B cell (primary cell): Measurements from ENCODE around the gene NOTCH1. TPM values are rescaled to one million over a fixed set of nuclear protein-coding genes. Genes with fewer than 3 reads are reported as not detected.

Experiments used
- ATAC-seq: fragments of 200-7000 bp; cut with Tn5 transposase; one replicate; pipeline ENCODE4 v1.10.0; 2021; ENCODE audit warnings: low read depth, mild to moderate bottlenecking, moderate number of reproducible peaks, moderate library complexity
- CTCF ChIA-PET: fragments of 350-600 bp; sonication (Branson Sonifier 250); formaldehyde crosslinking; loops from one replicate; lab custom pipeline; 2021; ENCODE audit warnings: antibody characterized with exemption, inconsistent platforms; lab: Charles Lee
- POLR2A ChIA-PET: fragments of 350-600 bp; sonication (Branson Sonifier 250); formaldehyde crosslinking; loops from one replicate; lab custom pipeline; 2021; ENCODE audit warnings: antibody characterized with exemption; lab: Charles Lee
- DNase-seq: peaks from one replicate; pipeline ENCODE4 v3.0.0; 2013
- H2AFZ ChIP-seq: 2 replicates; pipeline ENCODE4 v1.6.1; 2012; ENCODE audit warnings: mild to moderate bottlenecking, low read depth, low read length; ENCODE audit not compliant: insufficient read depth, poor library complexity, severe bottlenecking
- H3K27ac ChIP-seq, 2 donors: 1 replicate in 1 of 2; 2 replicates in 1 of 2; pipeline ENCODE4 v1.5.1; 2012 to 2013; ENCODE audit warnings: low read length in 2 of 2, mild to moderate bottlenecking in 2 of 2, moderate library complexity in 1 of 2
- H3K27me3 ChIP-seq, 4 experiments: fragments of 200-600 bp in 1 of 4; sonication (generic) in 1 of 4; replicated peaks in 1 of 4; 1 replicate in 2 of 4; 2 replicates in 2 of 4; pipeline versions ENCODE4 v1.6.1 to v1.7.0; 2013 to 2016; ENCODE audit warnings: low read length in 3 of 4, mild to moderate bottlenecking in 2 of 4, mixed read lengths in 1 of 4, moderate library complexity in 1 of 4; ENCODE audit not compliant: insufficient read depth in 4 of 4, control insufficient read depth in 3 of 4; ENCODE audit errors: control extremely low read depth in 1 of 4
- H3K36me3 ChIP-seq, 2 experiments: replicated peaks in 1 of 2; 1 replicate in 1 of 2; 2 replicates in 1 of 2; pipeline versions ENCODE4 v1.6.1 to v1.7.1; 2013; ENCODE audit warnings: low read length in 1 of 2; ENCODE audit not compliant: insufficient read depth in 2 of 2, control insufficient read depth in 1 of 2; ENCODE audit errors: control extremely low read depth in 1 of 2, extremely low read depth in 1 of 2
- H3K4me1 ChIP-seq, 2 donors: fragments of 200-600 bp in 1 of 2; sonication (generic) in 1 of 2; 1 replicate in 1 of 2; 2 replicates in 1 of 2; pipeline versions ENCODE4 v1.5.1 to v1.6.1; 2013 to 2017; ENCODE audit warnings: low read length in 2 of 2; ENCODE audit not compliant: control insufficient read depth in 2 of 2, insufficient read depth in 2 of 2
- H3K4me2 ChIP-seq: replicated peaks from 2 replicates; pipeline ENCODE3; 2012; ENCODE audit warnings: mild to moderate bottlenecking, low read depth, low read length; ENCODE audit not compliant: poor library complexity, severe bottlenecking
- H3K4me3 ChIP-seq, 5 experiments: fragments of 200-600 bp in 1 of 5; sonication (generic) in 1 of 5; 1 replicate in 3 of 5; 2 replicates in 2 of 5; pipeline versions ENCODE4 v1.5.1 to v1.7.0; 2011 to 2016; ENCODE audit warnings: low read length in 4 of 5, mild to moderate bottlenecking in 4 of 5, low read depth in 2 of 5, control low read depth in 1 of 5, moderate library complexity in 1 of 5; ENCODE audit not compliant: insufficient read depth in 1 of 5; ENCODE audit errors: control extremely low read depth in 1 of 5, extremely low read depth in 1 of 5
- H3K79me2 ChIP-seq: fragments of 200-600 bp; sonication (generic); one replicate; pipeline ENCODE4 v1.6.0; 2016; ENCODE audit warnings: low read length; ENCODE audit not compliant: control insufficient read depth, insufficient read depth
- H3K9ac ChIP-seq: fragments of 200-600 bp; sonication (generic); 2 replicates; pipeline ENCODE4 v1.6.1; 2017; ENCODE audit warnings: mild to moderate bottlenecking, low read length, moderate library complexity
- H3K9me3 ChIP-seq, 3 donors: one replicate each; pipeline versions ENCODE4 v1.6.1 to v1.7.1; 2013; ENCODE audit warnings: low read length in 2 of 3; ENCODE audit not compliant: control insufficient read depth in 2 of 3, insufficient read depth in 1 of 3; ENCODE audit errors: control extremely low read depth in 1 of 3
- H4K20me1 ChIP-seq: 2 replicates; pipeline ENCODE4 v1.6.0; 2012; ENCODE audit warnings: mild to moderate bottlenecking, low read length; ENCODE audit not compliant: insufficient read depth, control insufficient read depth, poor library complexity, severe bottlenecking
- H3K27ac Mint-ChIP-seq: one replicate; pipeline ENCODE4 v1.8.0; 2021; ENCODE audit warnings: mixed read lengths
- H3K27me3 Mint-ChIP-seq: one replicate; pipeline ENCODE4 v1.8.0; 2021; ENCODE audit warnings: mixed read lengths
- H3K4me1 Mint-ChIP-seq: one replicate; pipeline ENCODE4 v1.8.0; 2021; ENCODE audit warnings: mixed read lengths
- H3K4me3 Mint-ChIP-seq: one replicate; pipeline ENCODE4 v1.8.0; 2021; ENCODE audit warnings: mixed read lengths
- H3K9me3 Mint-ChIP-seq: one replicate; pipeline ENCODE4 v1.8.0; 2022; ENCODE audit warnings: mixed read lengths; ENCODE audit not compliant: insufficient read depth
- EZH2 ChIP-seq: IDR thresholded peaks from 2 replicates; pipeline ENCODE4 v1.6.1; 2012; ENCODE audit warnings: borderline replicate concordance, low read depth, mild to moderate bottlenecking, moderate library complexity, low read length; ENCODE audit not compliant: insufficient read depth, poor library complexity, severe bottlenecking
- WGBS: methylation state at CpG from one replicate; pipeline ENCODE4 v1.1.5; 2013; ENCODE audit warnings: missing lambda C conversion rate; ENCODE audit not compliant: insufficient coverage; 5-methylcytosine and 5-hydroxymethylcytosine counted together
- intact Hi-C: fragments of 100-400 bp; cut with micrococcal nuclease; formaldehyde crosslinking; loops from one replicate; pipeline ENCODE4 v1.10.0; 2022
- polyA plus RNA-seq: library from polyadenylated mRNA; depleted of rRNA; stranded (reverse); fragments of >200 nt; gene quantifications from 2 replicates; pipeline ENCODE4 v1.2.3, GENCODE V29; 2012
- total RNA-seq, 2 donors: library from RNA; stranded (reverse); fragments of 120-200 nt in 1 of 2; gene quantifications; 1 replicate in 1 of 2; 2 replicates in 1 of 2; pipeline versions ENCODE4 v1.2.3 to v1.2.4, GENCODE V29; 2013 to 2022
- TF ChIP-seq, protein P1 (sequence below): fragments of 200-600 bp; IDR thresholded peaks from one replicate; pipeline ENCODE4 v1.8.0; 2022; ENCODE audit warnings: antibody characterized with exemption, mild to moderate bottlenecking

Gene NOTCH1
- total and polyA plus RNA-seq, 2 donors (not counting 1 experiment from before 2014, with no cell fraction given): 16.6 to 38.5 TPM

DNA sequence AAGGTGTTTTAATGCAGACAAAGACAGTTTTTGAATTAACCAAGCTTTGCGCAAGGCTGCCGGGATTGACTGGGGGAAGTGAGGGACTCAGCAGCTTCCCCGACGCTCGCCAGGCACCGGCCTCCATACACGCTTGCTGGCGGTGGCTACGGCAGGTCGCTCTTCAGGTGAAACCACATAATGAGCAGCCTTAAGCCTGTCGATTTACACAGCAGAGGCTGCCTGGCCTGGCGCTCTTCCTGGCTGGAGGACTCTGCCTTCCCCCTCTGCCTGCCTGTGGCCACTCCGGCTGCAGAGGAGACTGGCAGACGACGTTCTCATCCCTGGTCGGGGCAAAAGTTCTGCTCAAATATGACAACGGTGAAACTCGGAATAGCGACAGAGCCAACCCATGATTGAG, 9.0 kb upstream of the NOTCH1 start:
- Histone ChIP-seq H3K27ac (no peak overlapping the region), H3K9ac (no peak overlapping the region), H3K79me2 (no peaks in the 10 kb centered on the region), H3K4me1 (peaks cover 36 to 42% of the 10 kb centered on the region in 2 donors), H3K4me2 (no peak overlapping the region), H3K36me3 (no peaks in the 10 kb centered on the region), H4K20me1 (peaks cover 7% of the 10 kb centered on the region), H3K9me3 (peaks cover 0 to 13% (median 11%) of the 10 kb centered on the region in 3 donors), H3K4me3 (no peak overlapping the region), H3K27me3 (no peaks in the 10 kb centered on the region), H2AFZ (no peak overlapping the region)
- CTCF ChIA-PET: no interaction called here
- DNase-seq: no peak
- Mint-ChIP-seq H3K9me3 (no peaks in the 10 kb centered on the region), H3K4me1 (peaks cover 31% of the 10 kb centered on the region), H3K27ac (no peak overlapping the region), H3K4me3 (no peak overlapping the region), H3K27me3 (no peaks in the 10 kb centered on the region)
- ATAC-seq: no peak
- WGBS: 98% methylated on average over 19 of the region's 19 CpGs
- POLR2A ChIA-PET: no interaction called here
- no peak for TF ChIP-seq EZH2
- TF ChIP-seq, protein P1, sequence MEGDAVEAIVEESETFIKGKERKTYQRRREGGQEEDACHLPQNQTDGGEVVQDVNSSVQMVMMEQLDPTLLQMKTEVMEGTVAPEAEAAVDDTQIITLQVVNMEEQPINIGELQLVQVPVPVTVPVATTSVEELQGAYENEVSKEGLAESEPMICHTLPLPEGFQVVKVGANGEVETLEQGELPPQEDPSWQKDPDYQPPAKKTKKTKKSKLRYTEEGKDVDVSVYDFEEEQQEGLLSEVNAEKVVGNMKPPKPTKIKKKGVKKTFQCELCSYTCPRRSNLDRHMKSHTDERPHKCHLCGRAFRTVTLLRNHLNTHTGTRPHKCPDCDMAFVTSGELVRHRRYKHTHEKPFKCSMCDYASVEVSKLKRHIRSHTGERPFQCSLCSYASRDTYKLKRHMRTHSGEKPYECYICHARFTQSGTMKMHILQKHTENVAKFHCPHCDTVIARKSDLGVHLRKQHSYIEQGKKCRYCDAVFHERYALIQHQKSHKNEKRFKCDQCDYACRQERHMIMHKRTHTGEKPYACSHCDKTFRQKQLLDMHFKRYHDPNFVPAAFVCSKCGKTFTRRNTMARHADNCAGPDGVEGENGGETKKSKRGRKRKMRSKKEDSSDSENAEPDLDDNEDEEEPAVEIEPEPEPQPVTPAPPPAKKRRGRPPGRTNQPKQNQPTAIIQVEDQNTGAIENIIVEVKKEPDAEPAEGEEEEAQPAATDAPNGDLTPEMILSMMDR: no peak
- intact Hi-C loops: no loop called here

GRCh38 chr9:136553581-136553980, 7.7 kb upstream of the NOTCH1 start:
- WGBS: 98% methylated on average over 12 of the region's 14 CpGs
- H3K9me3 Mint-ChIP-seq: no peaks in the 10 kb centered on the region
- no peak for DNase-seq
- no peak overlapping the region for H3K27ac Mint-ChIP-seq
- no peaks in the 10 kb centered on the region for H3K27me3 Mint-ChIP-seq
- Histone ChIP-seq H3K9ac (no peak overlapping the region), H3K4me1 (peaks cover 30 to 37% of the 10 kb centered on the region in 2 donors), H3K27ac (no peak overlapping the region), H3K27me3 (no peaks in the 10 kb centered on the region), H3K4me2 (no peak overlapping the region), H4K20me1 (peaks cover 8% of the 10 kb centered on the region), H3K4me3 (no peak overlapping the region), H3K79me2 (no peaks in the 10 kb centered on the region), H3K9me3 (peaks cover 0 to 2% (median 0%) of the 10 kb centered on the region in 3 donors), H2AFZ (no peak overlapping the region), H3K36me3 (no peaks in the 10 kb centered on the region)
- ATAC-seq: no peak
- ChIA-PET CTCF (no interaction called here), POLR2A (interaction anchor here (0.5 kb wide), 1 partner anchor 55 kb away, joined by 7 read pairs; no protein-coding TSS in a partner anchor)
- intact Hi-C loops: no loop called here
- TF ChIP-seq EZH2: no peak
- TF ChIP-seq, protein P1: no peak
- H3K4me1 Mint-ChIP-seq: peaks cover 24% of the 10 kb centered on the region
- H3K4me3 Mint-ChIP-seq: no peak overlapping the region
